ELF-1 (cell line): Measurements from ENCODE around the gene MUC4.
"Not testable (repeated sequence)": the region's sequence is repeated elsewhere in the genome, so short reads cannot be mapped to it uniquely, and the experiment has no call there.

Experiments used
- DNase-seq: peaks from one replicate; pipeline ENCODE4 v3.0.0-alpha.2; 2016; ENCODE audit warnings: low read depth, low spot score

MUC4 gene

GRCh38 chr3:195715583-195716266 is 96.0 kb downstream of the MUC4 start:
- DNase-seq = no peak

GRCh38 chr3:195715134-195715533 is 96.6 kb downstream of the MUC4 start:
- DNase-seq = no peak

GRCh38 chr3:195714380-195715011 is 97.2 kb downstream of the MUC4 start:
- no peak for DNase-seq

GRCh38 chr3:195713150-195713549 is 98.6 kb downstream of the MUC4 start:
- DNase-seq = not testable (repeated sequence)

- not testable (repeated sequence) for DNase-seq
Measured at GRCh38 chr3:195712535-195712910, 99.2 kb downstream of the MUC4 start.

GRCh38 chr3:195711813-195712534 is 99.8 kb downstream of the MUC4 start:
- DNase-seq = no peak

- peak; percentile 34 for DNase-seq
Measured at GRCh38 chr3:195711091-195711812, 100.5 kb downstream of the MUC4 start.

GRCh38 chr3:195710126-195710905 is 101.4 kb downstream of the MUC4 start:
- not testable (repeated sequence) for DNase-seq

- DNase-seq = no peak
Measured at GRCh38 chr3:195709676-195710085, 102.0 kb downstream of the MUC4 start.

GRCh38 chr3:195708626-195709481 is 102.9 kb downstream of the MUC4 start:
- no peak for DNase-seq

- DNase-seq = no peak
Measured at GRCh38 chr3:195708061-195708460, 103.7 kb downstream of the MUC4 start.

- DNase-seq = peak; percentile 90
Measured at GRCh38 chr3:195705081-195705991, 106.4 kb downstream of the MUC4 start.

- no peak for DNase-seq
Measured at GRCh38 chr3:195704433-195704999, 107.2 kb downstream of the MUC4 start.

GRCh38 chr3:195703776-195704175 is 108.0 kb downstream of the MUC4 start:
- peak; percentile 9 for DNase-seq

- DNase-seq = no peak
Measured at GRCh38 chr3:195701042-195701915, 110.5 kb downstream of the MUC4 start.

GRCh38 chr3:195700319-195700718 is 111.4 kb downstream of the MUC4 start:
- no peak for DNase-seq

GRCh38 chr3:195699860-195700259 is 111.9 kb downstream of the MUC4 start:
- no peak for DNase-seq

- DNase-seq = no peak
Measured at GRCh38 chr3:195699388-195699771, 112.3 kb downstream of the MUC4 start.
